CD4-positive, alpha-beta T cell treated with Interferon gamma for 1 hour (primary cell): ENCODE measurements around the gene USPL1.

Experiments
- DNase-seq: peaks from one replicate; pipeline ENCODE4 v3.0.0-alpha.2; 2020

The USPL1 gene

GRCh38 chr13:30698488-30699005 is 80.8 kb downstream of the USPL1 start:
- DNase-seq: no peak

GRCh38 chr13:30700364-30700763 is 82.6 kb downstream of the USPL1 start:
- no peak for DNase-seq

GRCh38 chr13:30702006-30702405 is 84.3 kb downstream of the USPL1 start:
- DNase-seq: no peak

- DNase-seq: no peak
These were observed 86.9 kb downstream of the USPL1 start for GRCh38 chr13:30704596-30704995.

GRCh38 chr13:30705680-30706079 is 88.0 kb downstream of the USPL1 start:
- no peak for DNase-seq

- no peak for DNase-seq
These were observed 90.8 kb downstream of the USPL1 start for GRCh38 chr13:30708541-30708940.
